T-helper 22 cell (primary cell): Measurements from ENCODE around the gene ABR.
"Not testable (repeated sequence)": the region's sequence is repeated elsewhere in the genome, so short reads cannot be mapped to it uniquely, and the experiment has no call there.

Experiments
- DNase-seq: peaks from one replicate; pipeline ENCODE4 v3.0.0-alpha.2; 2020; ENCODE audit warnings: low read depth

Gene ABR

GRCh38 chr17:1173432-1174262, 6.1 kb downstream of the ABR start:
- DNase-seq, result no peak

- no peak for DNase-seq
These were observed 7.8 kb downstream of the ABR start for GRCh38 chr17:1171953-1172352.

- no peak for DNase-seq
These were observed 9.0 kb downstream of the ABR start for GRCh38 chr17:1170739-1171138.

GRCh38 chr17:1169929-1170312, 9.9 kb downstream of the ABR start:
- no peak for DNase-seq

- no peak for DNase-seq
These were observed 10.4 kb downstream of the ABR start for GRCh38 chr17:1169221-1169928.

GRCh38 chr17:1168533-1169220, 11.1 kb downstream of the ABR start:
- DNase-seq, result no peak

GRCh38 chr17:1166276-1166675, 13.5 kb downstream of the ABR start:
- DNase-seq, result no peak

GRCh38 chr17:1165836-1166235, 13.9 kb downstream of the ABR start:
- DNase-seq, result no peak

GRCh38 chr17:1164935-1165556, 14.7 kb downstream of the ABR start:
- DNase-seq, result no peak

- DNase-seq, result no peak
These were observed 17.5 kb downstream of the ABR start for GRCh38 chr17:1162116-1162855.

GRCh38 chr17:1160591-1161390, 19.0 kb downstream of the ABR start:
- no peak for DNase-seq

- no peak for DNase-seq
These were observed 20.2 kb downstream of the ABR start for GRCh38 chr17:1159431-1160180.

- no peak for DNase-seq
These were observed 20.9 kb downstream of the ABR start for GRCh38 chr17:1158879-1159278.

GRCh38 chr17:1156864-1157263, 22.9 kb downstream of the ABR start:
- DNase-seq, result no peak

GRCh38 chr17:1154704-1155103, 25.1 kb downstream of the ABR start:
- no peak for DNase-seq

GRCh38 chr17:1153795-1154546, 25.8 kb downstream of the ABR start:
- no peak for DNase-seq

GRCh38 chr17:1152582-1152981, 27.2 kb downstream of the ABR start:
- not testable (repeated sequence) for DNase-seq

GRCh38 chr17:1150863-1151600, 28.7 kb downstream of the ABR start:
- no peak for DNase-seq

GRCh38 chr17:1149869-1150268, 29.9 kb downstream of the ABR start:
- no peak for DNase-seq
